Sciatic nerve (tissue), 2 donors: ENCODE measurements around the gene GRID2. TPM values are rescaled to one million over a fixed set of nuclear protein-coding genes. Genes with fewer than 3 reads are reported as not detected.

Experiments used
- ATAC-seq: fragments of 200-7000 bp; cut with Tn5 transposase; one replicate; pipeline ENCODE4 v1.9.1; 2020; ENCODE audit warnings: mild to moderate bottlenecking, moderate library complexity
- DNase-seq: peaks from one replicate; pipeline ENCODE4 v3.0.0-alpha.2; 2020; ENCODE audit warnings: low spot score
- intact Hi-C: fragments of 100-400 bp; cut with DNase I; formaldehyde crosslinking; loops from one replicate; pipeline ENCODE4 v1.14.2; 2022
- total RNA-seq: library from RNA; stranded (reverse); fragmentation: NEBNext Ultra II Directional; extraction: Animal tissue kit (Norgen Biotek cat#: 25700); gene quantifications from one replicate; pipeline ENCODE4 v1.2.1, GENCODE V29; 2021
- donor health status: DM: no; HTN: no; CAD: no.
- donor health status: DM: no; HTN: no; CAD: no.

The GRID2 gene
- total RNA-seq, 1 donor from 2014 or later: 1.4 TPM

- DNase-seq (no peak), ATAC-seq (no peak)
- intact Hi-C loops: no loop called here
Measured at GRCh38 chr4:93770201-93770600, 1466.4 kb downstream of the GRID2 start.

DNA sequence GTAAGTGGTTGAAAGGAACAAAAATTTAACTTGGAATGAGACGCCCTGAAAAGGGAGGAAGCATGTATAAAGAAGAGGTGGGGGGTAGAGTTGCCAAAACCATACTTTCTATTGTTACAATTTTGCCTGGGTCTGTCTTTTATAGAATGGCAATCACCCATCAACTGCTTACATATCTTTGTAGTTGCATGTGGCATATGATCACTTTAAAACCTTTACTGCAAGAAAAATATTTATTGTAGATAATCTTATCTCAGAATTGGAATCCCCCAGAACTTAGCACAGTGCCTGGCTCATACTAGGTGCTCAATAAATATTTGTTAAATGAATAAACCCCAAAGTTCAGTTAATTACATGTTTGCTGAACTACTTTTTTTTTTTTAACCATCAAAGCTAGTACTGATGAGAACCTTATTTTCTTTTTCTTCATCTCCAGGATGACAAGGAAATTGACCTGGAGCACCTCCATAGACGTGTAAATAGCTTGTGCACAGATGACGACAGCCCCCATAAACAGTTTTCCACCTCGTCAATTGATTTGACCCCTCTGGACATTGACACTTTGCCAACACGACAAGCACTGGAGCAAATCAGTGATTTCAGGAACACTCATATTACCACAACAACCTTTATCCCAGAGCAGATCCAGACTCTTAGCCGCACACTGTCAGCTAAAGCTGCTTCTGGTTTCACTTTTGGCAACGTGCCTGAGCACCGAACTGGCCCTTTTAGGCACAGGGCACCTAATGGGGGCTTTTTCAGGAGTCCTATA lies 1468.1 kb downstream of the GRID2 start:
- intact Hi-C loops: no loop called here
- no peak for DNase-seq
- no peak for ATAC-seq

DNA sequence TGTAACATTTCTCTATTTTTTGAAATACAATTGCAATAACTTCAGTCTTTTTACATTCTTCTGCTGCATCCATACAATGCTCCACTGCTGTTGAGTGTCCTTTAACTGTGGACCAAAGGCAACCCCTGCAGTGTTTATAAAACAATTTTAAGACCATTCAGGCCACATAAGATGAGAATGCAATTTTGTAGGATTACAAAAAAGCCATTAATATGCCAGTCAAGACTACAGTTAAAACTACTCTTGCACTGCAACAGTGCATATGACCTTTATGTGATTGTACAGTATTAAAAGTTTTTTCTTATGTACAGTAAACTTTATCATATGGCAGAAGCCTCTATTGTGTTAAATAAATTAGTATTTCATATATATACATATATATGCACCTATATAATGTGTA lies 1469.1 kb downstream of the GRID2 start:
- no peak for DNase-seq
- intact Hi-C loops: no loop called here

DNA sequence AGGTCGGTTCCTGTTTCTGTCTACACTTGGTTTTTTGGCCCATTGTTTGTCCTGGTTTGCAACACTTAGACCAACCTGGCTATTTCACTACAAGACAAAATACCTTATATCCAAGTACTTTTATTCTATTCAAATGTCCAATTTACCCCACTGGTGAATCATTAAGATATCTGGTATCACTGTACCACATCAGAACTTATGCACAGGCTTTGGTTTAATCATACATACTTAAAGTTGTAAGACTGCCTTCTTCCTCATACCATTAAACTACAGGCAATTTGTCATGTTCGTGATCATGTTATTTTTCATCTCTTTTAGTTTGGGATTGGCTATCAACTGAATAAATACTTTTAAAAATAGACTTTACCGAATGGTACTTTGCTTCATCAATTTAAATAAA lies 1471.8 kb downstream of the GRID2 start:
- ATAC-seq (no peak), DNase-seq (no peak)
- intact Hi-C loops: no loop called here

More for the DNA sequence above, 1469.1 kb downstream of the GRID2 start:
- ATAC-seq: no peak

DNA sequence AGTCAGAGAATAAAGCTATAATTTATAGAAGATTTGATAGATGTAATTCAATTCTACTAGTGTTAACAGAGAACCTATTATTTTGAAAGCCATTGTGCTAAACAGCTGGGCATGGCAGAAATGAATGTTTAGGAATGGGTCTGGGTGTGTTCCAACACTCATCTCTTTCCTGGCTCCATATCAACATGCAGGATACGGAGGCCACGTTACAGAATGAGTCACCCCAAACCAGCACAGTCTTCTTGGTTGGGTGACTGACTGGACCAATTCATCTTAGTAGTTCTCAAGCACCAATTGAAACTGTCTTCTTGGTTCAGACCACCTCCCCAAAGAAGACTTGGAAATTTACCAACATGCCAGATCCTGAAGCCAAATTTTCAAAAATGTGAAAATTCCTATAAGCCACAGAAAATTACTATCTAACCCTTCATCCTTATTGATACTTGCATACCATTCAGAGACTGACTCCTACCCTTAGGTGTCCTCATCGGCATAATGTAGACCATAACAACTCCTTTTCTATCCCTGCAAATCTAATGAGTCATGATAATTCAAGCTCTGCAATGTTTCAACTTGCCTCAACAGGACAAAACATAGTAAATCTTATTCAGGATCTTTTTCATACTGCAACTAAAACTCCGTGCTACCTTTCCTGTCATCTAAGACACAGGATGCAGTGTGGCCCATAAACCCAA lies 1472.8 kb downstream of the GRID2 start:
- no peak for DNase-seq
- ATAC-seq: no peak
- intact Hi-C loops: no loop called here

DNA sequence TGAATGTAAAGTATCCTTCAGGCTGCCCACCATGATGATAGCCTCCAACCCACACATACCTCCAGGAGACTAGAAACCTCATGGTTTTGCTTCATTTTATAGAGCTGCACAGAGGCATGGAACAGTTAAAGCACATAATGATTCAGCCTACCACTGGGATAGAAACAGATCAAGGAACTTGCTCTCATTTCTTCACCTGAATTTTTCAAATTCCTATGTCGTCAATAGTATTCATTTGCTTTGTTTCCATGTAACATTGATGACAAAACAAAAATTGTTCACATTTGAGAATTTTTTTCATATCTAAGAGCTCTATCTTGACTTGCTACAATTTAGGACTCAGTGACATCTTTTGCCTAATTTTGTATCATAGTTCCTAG lies 1473.3 kb downstream of the GRID2 start:
- DNase-seq: no peak
- intact Hi-C loops: no loop called here
- ATAC-seq: no peak

- DNase-seq: no peak
- intact Hi-C loops: no loop called here
- ATAC-seq: no peak
Measured at GRCh38 chr4:93779228-93779627, 1475.5 kb downstream of the GRID2 start.

- ATAC-seq (no peak), DNase-seq (no peak)
- intact Hi-C loops: no loop called here
Measured at GRCh38 chr4:93780080-93780479, 1476.3 kb downstream of the GRID2 start.

- DNase-seq: no peak
- no peak for ATAC-seq
- intact Hi-C loops: no loop called here
Measured at GRCh38 chr4:93781198-93781597, 1477.4 kb downstream of the GRID2 start.

GRCh38 chr4:93786149-93786548 lies 1482.4 kb downstream of the GRID2 start:
- intact Hi-C loops: no loop called here
- no peak for DNase-seq
- ATAC-seq: no peak

DNA sequence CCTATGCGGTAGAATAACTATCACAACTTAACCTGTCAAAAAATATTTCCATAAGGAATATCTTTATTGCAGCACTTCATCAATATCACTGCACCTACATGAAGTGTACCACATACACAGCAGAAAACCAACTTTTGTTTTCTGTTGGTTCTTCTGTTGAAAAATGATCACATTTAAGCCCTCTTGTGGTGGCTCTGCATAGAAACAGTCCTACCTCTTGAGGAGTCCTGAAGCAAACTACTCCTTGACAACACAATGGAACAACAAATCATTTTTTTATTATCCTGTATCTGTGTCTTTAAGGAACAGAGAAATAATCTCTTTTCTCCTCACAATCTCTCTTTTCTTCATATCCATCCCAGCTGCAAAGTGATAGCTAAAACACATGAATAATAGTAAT lies 1484.9 kb downstream of the GRID2 start:
- intact Hi-C loops: no loop called here
- DNase-seq (no peak), ATAC-seq (no peak)

GRCh38 chr4:93791570-93792195 lies 1487.9 kb downstream of the GRID2 start:
- ATAC-seq (peak; percentile 62), DNase-seq (peak; percentile 71)
- intact Hi-C loops: no loop called here

DNA sequence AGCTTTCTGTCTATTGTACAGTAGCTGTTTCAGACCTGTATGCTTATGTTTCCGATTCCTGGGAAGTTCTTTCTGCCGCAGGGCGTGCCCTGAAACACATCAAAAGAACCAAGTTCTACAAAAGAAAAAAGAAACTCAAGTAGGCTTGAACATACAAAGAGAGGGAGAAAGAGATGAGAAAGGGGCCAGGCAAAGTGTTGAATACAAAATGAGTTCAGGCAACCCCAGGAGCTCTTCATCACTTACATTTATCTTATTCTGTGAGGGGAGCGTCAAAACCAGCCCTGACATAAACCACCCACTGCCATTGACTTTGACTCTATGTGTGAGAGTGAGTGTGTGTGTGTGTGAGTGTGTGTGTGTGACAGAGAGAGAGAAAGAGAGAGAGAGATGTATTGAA lies 1498.3 kb downstream of the GRID2 start:
- DNase-seq (no peak), ATAC-seq (no peak)
- intact Hi-C loops: no loop called here

DNA sequence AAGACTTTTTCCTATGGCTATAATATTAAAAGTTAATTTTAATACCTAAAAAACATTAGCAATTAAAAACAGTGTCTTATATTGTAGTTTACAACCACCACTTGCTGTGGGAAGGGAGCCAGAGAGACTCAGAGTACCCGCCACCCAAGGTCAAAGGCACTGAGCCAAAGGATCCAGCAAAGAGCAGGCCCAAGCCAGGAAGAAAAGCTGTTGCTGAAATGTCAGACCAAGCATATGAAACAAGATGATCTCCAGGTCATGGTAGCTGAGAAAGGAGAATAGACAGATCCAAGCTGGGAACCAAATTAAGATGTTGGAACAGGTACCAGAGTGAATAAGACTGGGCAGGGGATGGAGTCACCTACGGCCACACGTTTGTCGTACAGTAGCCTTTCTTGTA lies 1506.0 kb downstream of the GRID2 start:
- no peak for DNase-seq
- intact Hi-C loops: no loop called here
- ATAC-seq: no peak

DNA sequence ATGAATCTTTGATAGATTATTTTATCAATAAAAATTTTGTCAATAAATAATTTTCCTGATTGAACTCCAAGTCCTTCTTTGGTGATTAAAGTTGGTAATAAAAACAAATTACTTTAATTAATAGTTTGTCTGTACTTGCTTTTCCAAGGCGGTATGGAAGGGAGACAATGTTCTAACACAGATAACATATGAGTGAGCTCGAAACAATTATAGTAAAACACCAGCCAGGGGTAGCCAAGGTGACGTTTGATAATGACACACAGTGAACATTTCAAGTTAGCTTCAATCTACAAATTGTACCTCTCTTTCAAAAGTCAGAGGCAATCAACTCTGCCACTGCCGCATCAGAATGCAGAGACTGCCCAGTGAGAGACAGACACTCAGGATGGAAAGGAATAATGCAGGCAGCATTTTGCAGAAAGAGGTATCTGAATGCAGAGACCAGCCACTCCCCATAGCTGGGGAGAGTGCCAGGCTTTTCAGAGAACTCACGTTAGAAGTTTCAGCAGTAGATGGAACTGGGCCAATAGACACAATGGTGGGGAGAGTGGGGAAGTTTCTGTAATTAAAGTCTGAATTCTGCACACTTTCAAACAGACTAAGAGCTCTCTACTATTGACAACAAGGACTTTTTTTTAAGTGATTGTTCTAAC lies 1506.7 kb downstream of the GRID2 start:
- intact Hi-C loops: no loop called here
- ATAC-seq (peak; percentile 76), DNase-seq (no peak)

GRCh38 chr4:93813092-93813491 lies 1509.3 kb downstream of the GRID2 start:
- ATAC-seq: no peak
- intact Hi-C loops: no loop called here
- no peak for DNase-seq

- no peak for DNase-seq
- intact Hi-C loops: no loop called here
- ATAC-seq: no peak
Measured at GRCh38 chr4:93814141-93814540, 1510.4 kb downstream of the GRID2 start.

DNA sequence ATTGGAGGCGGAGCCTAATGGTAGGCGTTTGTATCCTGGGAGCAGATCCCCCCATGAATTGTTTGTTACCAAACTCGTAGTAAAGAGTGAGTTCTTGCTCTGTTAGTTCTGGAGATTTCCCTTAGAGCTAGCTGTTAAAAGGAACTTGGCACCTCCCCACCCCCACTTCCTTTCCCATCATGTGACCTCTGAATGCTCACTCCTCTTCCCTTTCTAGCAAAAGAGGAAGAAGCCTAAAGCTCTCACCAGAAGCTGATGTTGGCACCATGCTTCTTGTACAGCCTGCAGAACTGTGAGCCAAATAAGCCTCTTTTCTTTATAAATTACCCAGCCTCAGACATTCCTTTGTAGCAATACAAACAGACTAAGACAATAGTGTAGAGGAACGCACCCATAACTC lies 1511.0 kb downstream of the GRID2 start:
- DNase-seq (peak; percentile 69), ATAC-seq (peak; percentile 55)
- intact Hi-C loops: no loop called here
